ENCODE results near the gene RPTOR. TPM values are rescaled to one million over a fixed set of nuclear protein-coding genes. Genes with fewer than 3 reads are reported as not detected.

Gene RPTOR
- total RNA-seq, 2 experiments from 2014 or later, result 45.3 to 49.1 TPM

GRCh38 chr17:80977172-80977571, 432.5 kb downstream of the RPTOR start:
- Mint-ChIP-seq H3K9me3 (no peaks in the 10 kb centered on the region), H3K4me3 (no peak overlapping the region), H3K27me3 (peaks cover 7% of the 10 kb centered on the region), H3K36me3 (ENCODE audit: low read depth) (no peaks in the 10 kb centered on the region), H3K27ac (no peak overlapping the region), H3K4me1 (ENCODE audit: low read depth) (peaks cover 9% of the 10 kb centered on the region)
- ChIA-PET POLR2A (no interaction called here), CTCF (no interaction called here)
- DNase-seq, result no peak
- intact Hi-C loops (cut with micrococcal nuclease), result no loop called here
- ATAC-seq, result no peak
- TF ChIP-seq CTCF (IDR thresholded peaks at IDR 0.05), result no peak

DNA sequence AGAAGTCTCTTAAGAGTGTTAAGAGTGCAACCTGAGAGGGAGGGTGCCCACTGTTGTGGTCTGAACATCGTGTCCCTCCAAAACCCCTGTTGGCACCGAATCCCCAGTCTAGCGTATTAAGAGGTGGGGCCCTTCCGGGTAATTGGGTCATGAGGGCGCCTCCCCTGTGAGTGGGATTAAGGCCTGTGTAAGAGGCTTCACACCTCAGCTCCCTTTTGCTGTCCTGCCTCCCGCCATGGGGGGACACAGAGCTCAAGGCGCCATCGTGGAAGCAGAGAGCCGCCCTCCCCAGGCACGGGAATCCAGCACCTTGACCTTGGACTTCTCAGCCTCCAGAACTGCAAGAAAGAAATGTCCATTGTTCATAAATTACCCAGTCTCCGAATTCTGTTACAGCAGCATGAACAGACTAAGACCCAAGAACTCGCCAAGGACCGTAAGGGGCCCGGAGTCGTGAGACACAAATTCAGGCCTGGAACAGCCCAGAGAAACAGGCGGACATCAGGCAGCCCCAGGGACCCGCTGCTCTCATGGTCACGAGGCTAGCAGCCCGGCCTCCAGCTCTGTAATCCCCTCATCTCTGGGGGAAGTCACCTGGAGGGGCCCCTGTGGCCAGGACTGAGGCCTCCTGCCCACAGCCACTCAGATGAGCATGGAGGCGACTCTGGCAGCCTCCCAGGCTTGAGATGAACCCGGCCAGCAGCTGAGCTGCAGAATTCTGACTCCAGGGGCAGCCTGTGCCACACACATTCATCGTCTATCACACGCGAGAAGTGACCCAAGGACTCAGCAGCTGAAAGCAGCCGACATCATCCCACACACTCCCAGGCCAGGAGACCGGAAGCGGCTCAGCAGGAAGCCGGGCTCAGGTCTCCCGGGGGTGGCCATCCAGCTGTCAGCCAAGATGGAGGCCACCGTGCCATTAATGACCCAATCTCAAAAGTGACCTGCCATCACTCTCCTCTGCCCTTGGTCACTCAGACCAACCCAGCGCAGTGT, 434.2 kb downstream of the RPTOR start:
- intact Hi-C loops (cut with micrococcal nuclease), result no loop called here
- no peaks in the 10 kb centered on the region for H3K9me3 Mint-ChIP-seq
- ChIA-PET POLR2A (interaction anchor here (0.9 kb wide), 1 partner anchor 503 kb away, joined by 3 read pairs; no protein-coding TSS in a partner anchor), CTCF (interaction anchor here (0.7 to 1.9 kb wide), 3 partner anchors 10 to 551 kb away, joined by 3 to 8 read pairs (median 4); no protein-coding TSS in a partner anchor)
- peaks cover 10% of the 10 kb centered on the region for H3K27me3 Mint-ChIP-seq
- H3K4me1 Mint-ChIP-seq (ENCODE audit: low read depth), result peaks cover 9% of the 10 kb centered on the region
- no peak overlapping the region for H3K27ac Mint-ChIP-seq
- H3K36me3 Mint-ChIP-seq (ENCODE audit: low read depth), result no peaks in the 10 kb centered on the region
- no peak for TF ChIP-seq CTCF (IDR thresholded peaks at IDR 0.05)
- no peak for DNase-seq
- no peak for ATAC-seq
- H3K4me3 Mint-ChIP-seq, result no peak overlapping the region

GRCh38 chr17:80979547-80980378, 435.1 kb downstream of the RPTOR start:
- TF ChIP-seq CTCF (IDR thresholded peaks at IDR 0.05), result no peak
- CTCF ChIA-PET, result interaction anchor here (0.7 to 1.9 kb wide), 3 partner anchors 9 to 552 kb away, joined by 3 to 8 read pairs (median 4); no protein-coding TSS in a partner anchor
- no peaks in the 10 kb centered on the region for H3K9me3 Mint-ChIP-seq

DNA sequence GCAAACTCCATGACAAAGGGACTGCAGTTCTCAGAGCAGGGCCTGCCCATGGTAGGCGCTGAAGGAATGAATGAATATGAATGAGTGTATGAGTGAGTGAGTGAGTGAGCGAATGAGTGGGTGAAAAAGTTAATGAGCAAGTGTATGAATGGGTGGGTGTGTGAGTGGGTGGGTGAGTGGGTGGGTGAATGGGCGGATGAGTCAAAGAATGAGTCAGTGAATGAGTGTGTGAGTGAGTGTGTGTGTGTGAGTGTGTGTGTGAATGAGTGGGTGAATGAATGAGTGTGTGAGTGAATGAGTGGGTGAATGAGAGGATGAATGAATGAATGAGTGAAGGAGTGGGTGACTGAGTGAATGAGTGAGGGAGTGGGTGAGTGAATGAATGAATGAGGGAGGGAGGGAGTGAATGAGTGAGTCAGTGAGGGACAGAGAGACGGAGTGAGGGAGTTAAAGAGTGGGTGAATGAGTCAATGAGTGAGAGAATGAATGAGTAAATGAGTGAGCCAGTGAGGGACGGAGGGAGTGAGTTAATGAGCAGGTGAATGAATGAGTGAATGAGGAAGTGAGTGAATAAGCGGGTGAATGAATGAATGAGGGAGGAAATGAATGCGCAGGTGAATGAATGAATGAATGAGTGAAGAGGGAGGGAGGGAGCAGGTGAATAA, 435.9 kb downstream of the RPTOR start:
- H3K27me3 Mint-ChIP-seq, result peaks cover 10% of the 10 kb centered on the region
- peaks cover 9% of the 10 kb centered on the region for H3K4me1 Mint-ChIP-seq (ENCODE audit: low read depth)
- no peaks in the 10 kb centered on the region for H3K9me3 Mint-ChIP-seq
- H3K36me3 Mint-ChIP-seq (ENCODE audit: low read depth), result no peaks in the 10 kb centered on the region
- ATAC-seq (peak; percentile 87), DNase-seq (peak; percentile 43)
- CTCF ChIA-PET, result interaction anchor here (1.2 to 2.1 kb wide), 3 partner anchors 52 to 553 kb away, joined by 3 to 8 read pairs (median 8); no protein-coding TSS in a partner anchor
- intact Hi-C loops (cut with micrococcal nuclease), result loop anchor here (5.0 kb wide), 1 partner anchor 553 kb away; no protein-coding TSS in a partner anchor
- H3K27ac Mint-ChIP-seq, result no peak overlapping the region
- H3K4me3 Mint-ChIP-seq, result no peak overlapping the region
- no peak for TF ChIP-seq CTCF (IDR thresholded peaks at IDR 0.05)
- POLR2A ChIA-PET, result no interaction called here

More at GRCh38 chr17:80979547-80980378, 435.1 kb downstream of the RPTOR start:
- POLR2A ChIA-PET, result interaction anchor here (0.9 kb wide), 1 partner anchor 504 kb away, joined by 3 read pairs; no protein-coding TSS in a partner anchor
- intact Hi-C loops (cut with micrococcal nuclease), result loop anchor here (5.0 kb wide), 1 partner anchor 552 kb away; no protein-coding TSS in a partner anchor
- DNase-seq, result no peak
- no peak overlapping the region for H3K4me3 Mint-ChIP-seq
- no peak overlapping the region for H3K27ac Mint-ChIP-seq
- peaks cover 10% of the 10 kb centered on the region for H3K27me3 Mint-ChIP-seq
- H3K36me3 Mint-ChIP-seq (ENCODE audit: low read depth), result no peaks in the 10 kb centered on the region
- ATAC-seq, result no peak
- peaks cover 9% of the 10 kb centered on the region for H3K4me1 Mint-ChIP-seq (ENCODE audit: low read depth)

Measured in activated CD8-positive, alpha-beta T cell treated with anti-CD3 and anti-CD28 coated beads for 36 hours (primary cell).